Pons (tissue), 1 donor: ENCODE results near the gene ZNF816.
"Not testable (repeated sequence)": the region's sequence is repeated elsewhere in the genome, so short reads cannot be mapped to it uniquely, and the experiment has no call there.

ENCODE experiments used
- DNase-seq: peaks from one replicate; pipeline ENCODE4 v3.0.0-alpha.2; 2016; ENCODE audit warnings: low spot score

ZNF816 gene

DNA sequence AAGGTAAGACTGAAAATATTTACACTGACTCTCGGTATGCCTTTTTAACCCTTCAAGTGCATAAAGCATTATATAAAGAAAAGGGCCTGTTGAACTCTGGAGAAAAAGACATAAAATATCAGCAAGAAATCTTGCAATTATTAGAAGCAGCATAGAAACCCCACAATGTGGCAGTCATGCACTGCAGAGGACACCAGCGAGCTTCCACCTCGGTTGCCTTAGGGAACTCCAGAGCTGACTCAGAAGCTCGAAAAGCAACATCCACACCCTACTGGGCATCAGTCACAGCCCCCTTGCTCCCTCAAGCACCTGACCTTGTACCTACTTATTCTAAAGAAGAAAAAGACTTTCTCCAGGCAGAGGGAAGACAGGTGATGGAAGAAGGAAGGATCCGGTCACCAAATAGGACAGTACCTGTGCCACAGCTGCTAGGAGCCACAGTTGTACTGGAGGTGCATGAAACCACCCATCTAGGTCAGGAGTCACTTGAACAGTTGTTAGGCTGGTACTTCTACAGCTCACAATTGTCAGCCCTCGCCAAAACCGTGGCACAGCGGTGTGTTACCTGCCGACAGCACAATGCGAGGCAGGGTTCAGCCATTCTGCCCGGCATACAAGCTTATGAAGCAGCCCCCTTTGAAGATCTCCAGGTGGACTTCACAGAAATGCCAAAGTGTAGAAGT is 2.9 kb downstream of the ZNF816 start:
- no peak for DNase-seq

DNA sequence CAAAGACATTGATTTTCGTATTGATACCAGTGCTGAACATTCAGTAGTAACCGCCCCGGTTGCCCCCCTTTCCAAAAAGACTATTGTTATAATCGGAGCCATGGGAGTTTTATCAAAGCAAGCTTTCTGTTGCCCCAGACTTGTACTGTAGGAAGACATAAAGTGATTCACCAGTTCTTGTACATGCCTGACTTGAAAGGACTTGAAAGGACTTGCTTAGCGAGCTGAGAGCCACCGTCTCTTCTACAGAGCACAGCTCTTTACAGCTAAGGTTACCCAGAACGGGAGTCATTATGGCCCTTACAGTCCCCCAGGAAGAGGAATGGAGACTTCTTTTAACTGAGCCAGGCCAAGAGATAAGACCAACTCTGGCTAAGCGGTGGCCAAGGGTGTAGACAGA is 5.1 kb downstream of the ZNF816 start:
- no peak for DNase-seq

DNA sequence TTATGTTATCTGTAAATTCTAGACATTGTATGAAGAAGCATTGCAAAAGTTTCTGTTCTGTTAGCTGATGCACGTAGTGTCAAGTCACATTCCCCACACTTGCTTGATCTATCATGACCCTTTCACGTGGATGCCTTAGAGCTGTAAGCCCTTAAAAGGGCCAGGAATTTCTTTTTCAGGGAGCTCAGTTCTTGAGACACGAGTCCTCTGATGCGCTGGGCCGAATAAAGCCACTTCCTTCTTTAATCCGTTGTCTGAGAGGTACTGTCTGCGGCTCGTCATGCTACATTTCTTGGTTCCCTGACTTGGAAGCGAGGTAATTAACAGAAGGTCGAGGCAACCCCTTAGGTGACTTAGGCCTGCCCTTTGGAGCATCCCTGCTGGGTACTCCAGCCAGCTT is 5.8 kb downstream of the ZNF816 start:
- no peak for DNase-seq

DNA sequence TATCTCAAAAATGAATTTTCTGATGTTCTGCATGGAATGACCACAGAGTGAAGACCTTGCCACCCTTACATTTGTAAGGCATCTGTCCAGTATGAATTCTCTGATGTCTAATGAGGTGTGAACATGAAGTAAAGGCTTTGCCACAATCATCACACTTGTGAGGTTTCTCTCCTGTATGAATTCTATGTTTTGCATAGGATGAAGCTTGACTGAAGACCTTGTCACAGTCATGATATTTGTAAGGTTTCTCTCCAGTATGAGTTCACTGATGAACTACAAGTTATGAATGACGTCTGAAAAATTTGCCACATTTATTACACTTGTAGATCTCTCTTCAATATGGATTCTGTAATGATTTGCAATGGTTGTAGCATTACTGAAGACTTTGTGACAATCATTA is 13.3 kb downstream of the ZNF816 start:
- no peak for DNase-seq

DNA sequence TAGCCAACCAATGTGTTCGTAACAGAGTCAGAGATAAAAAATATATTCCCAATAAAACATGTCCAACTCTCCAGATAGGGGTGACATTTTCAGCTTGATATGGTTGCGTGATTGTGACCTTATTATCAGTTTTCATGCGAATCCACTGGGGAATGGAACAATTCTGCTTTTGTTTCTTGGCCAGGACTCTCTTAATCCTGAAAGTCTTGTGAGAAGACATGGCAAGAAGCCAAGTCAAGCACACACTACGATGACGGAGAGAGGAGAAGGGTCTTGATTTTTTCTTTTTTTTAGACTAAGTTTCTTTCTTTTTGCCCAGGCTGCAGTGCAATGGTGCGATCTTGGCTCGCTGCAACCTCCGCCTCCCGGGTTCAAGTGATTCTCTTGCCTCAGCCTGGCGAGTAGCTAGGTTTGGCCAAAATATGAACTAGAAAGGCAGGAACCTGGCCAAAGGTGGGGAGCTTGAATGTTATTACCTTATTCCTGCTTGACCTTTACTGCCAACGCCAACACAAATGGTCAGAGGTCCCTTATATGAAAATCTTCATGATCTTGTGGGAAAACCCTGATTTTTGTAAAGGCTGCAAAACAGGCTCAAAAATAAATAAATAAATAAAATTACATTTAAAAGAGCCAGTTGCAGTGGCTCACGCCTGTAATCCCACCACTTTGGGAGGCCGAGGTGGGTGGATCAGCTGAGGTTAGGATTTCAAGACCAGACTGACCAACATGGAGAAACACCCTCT is 14.5 kb downstream of the ZNF816 start:
- no peak for DNase-seq

DNA sequence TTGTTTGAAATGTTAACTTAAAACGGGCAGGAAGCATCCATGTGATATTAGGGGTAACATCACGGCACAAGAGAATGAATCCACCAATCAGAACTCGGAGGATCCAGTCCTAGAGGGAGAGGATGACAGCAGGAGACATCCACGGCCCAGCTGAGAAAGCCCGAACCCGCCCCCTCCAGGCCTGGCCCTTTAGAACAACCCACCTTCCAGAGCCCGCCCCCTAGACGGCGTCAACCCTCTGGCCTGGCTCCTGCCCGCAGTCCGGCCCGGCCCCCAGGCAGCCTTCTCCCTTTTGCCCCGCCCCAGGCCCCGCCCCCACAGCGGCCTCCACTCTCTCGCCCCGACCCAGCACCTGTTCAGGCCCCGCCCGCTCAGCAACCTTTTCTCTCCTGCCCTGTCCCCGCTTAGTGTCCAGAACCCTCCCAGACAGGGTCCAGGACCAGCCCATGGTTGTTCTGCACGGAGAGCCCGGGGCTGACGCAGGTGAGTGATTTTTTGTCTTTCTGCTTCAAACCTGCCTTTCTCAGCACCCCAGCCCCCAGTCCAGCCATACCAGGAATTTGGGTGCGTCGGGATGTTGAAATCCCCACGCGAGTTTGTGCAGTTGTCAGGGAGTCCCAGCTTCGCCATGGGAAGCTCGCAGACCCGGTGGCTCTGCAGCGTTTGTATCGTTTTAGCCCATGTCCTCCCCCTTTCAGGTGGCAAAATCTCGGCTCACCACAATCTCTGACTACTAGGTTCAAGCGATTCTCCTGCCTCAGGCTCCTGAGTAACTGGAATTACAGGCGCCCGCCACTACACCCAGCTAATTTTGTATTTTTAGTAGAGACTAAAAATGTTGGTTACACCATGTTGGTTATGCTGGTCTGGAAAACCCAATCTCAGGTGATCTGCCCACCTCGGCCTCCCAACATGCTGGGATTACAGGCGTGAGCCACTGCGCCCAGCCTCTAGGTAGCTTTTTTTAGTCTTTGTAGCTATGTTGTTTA is 16.1 kb downstream of the ZNF816 start:
- no peak for DNase-seq

DNA sequence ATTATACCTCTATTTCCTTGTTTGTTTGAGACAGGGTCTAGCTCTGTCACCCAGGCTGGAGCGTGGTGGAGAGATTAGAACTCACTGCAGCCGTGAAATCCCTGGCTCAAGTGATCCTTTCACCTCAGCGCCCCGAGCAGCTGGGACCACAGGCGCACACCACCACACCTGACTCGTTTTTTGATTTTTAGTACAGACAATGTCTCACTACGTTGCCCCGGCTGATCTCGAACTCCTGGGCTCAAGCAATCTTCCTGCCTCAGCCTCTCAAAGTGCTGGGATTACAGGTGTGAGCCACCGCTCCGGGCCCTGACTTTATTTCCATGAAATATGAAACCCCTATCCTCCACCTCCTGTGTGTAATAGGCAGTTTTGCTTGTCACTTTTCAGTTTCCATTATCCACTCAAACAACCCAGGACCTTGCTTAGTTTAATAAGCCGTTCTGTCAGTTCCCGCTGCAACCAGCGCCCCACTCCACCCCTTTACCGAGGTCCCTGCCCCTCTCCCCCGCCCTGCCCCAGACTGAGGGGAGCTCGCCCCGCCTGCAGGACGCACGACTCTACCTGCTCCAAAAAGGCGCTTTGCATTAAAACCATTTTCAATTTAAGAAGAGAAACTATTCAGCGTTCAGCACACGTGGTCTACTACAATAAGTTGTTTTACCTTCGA is 16.9 kb downstream of the ZNF816 start:
- DNase-seq, result no peak

DNA sequence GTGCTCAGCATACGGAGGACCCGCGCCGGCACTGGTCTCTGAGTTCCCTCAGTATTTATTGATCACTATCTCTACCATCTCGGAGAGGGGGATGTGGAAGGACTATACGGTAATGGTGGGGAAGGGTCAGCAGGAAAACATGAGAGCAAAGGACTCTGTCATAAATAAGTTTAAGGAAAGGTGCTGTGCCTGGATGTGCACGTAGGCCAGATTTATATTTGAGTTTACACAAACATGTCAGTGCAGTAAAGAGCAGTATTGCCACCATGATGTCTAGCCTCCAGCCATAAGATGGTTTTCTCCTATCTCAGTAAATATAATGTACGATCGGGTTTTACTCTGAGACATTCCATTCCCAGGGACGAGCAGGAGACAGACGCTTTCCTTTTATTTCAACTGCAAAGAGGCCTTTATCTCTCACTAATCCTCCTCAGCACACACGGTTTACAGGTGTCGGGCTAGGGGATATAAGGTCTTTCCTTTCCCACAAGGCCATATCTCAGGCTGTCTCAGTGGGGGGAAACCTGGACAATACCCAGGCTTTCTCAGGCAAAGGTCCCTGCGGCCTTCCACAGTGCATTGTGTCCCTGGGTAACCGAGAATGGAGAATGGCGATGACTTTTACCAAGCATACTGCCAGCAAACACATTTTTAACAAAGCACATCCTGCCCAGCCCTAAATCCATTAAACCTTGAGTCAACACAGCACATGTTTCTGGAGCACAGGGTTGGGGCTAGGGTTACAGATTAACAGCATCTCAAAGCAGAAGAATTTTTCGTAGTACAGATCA is 17.8 kb downstream of the ZNF816 start:
- DNase-seq, result not testable (repeated sequence)

DNA sequence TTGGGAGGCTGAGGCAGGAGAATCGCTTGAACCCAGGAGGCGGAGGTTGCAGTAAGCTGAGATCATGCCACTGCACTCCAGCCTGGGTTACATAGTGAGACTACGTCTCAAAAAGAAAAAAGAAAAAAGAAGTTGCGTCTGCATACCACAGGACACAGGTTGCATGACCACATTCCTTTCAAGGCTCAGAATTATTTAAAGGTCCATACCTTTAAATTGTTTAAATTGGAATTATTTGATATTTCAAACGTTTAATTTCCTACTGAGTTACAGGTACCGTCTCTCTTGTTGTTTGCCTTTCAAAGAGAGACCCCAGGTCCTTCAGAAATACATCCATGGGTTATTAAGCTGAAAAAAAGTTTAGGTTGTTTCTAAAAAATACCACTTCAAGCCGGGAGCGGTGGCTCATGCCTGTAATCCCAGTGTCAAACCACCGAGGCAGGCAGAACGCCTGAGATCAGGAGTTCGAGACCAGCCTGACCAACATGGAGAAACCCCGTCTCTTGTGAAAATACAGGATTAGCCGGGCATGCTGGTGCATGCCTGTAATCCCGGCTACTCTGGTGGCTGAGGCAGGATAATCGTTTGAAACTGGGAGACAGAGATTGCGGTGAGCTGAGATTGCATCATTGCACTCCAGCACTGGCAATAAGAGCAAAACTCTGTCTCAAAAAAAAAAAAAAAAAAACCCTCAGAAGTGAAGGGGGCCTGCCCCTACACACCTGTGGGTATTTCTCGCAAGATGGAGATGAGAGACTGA is 18.6 kb downstream of the ZNF816 start:
- DNase-seq, result no peak

DNA sequence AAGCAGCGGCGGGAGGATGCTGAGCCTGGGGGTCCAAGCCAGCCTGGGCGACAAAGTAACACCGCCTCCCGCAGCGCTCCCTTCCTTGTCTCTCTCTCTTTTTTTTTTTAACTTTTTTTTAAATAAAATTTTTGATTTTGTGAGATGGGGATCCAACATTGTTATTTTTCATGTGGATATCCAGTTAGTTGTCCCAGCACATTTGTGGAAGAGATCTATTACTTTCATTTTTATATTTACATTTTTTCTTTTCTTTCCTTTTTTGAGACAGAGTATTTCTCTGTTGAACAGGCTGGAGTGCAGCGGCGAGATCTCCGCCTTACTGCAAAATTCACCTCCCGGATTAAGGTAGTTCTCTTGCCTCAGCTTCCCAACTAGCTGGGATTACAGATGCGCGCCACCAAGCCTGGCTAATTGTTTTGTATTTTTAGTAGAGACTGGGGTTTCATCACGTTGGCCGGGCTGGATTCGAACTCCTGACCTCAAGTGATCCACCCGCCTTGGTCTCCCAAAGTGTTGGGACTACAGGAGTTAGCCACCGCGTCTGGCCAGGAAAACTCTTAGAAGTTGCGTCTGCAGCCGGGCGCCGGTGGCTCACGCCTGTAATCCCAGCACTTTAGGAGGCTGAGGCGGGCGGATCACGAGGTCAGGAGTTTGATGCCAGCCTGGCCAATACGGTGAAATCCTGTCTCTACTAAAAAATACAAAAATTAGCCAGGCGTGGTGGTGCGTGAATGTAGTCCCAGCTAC is 19.4 kb downstream of the ZNF816 start:
- no peak for DNase-seq

DNA sequence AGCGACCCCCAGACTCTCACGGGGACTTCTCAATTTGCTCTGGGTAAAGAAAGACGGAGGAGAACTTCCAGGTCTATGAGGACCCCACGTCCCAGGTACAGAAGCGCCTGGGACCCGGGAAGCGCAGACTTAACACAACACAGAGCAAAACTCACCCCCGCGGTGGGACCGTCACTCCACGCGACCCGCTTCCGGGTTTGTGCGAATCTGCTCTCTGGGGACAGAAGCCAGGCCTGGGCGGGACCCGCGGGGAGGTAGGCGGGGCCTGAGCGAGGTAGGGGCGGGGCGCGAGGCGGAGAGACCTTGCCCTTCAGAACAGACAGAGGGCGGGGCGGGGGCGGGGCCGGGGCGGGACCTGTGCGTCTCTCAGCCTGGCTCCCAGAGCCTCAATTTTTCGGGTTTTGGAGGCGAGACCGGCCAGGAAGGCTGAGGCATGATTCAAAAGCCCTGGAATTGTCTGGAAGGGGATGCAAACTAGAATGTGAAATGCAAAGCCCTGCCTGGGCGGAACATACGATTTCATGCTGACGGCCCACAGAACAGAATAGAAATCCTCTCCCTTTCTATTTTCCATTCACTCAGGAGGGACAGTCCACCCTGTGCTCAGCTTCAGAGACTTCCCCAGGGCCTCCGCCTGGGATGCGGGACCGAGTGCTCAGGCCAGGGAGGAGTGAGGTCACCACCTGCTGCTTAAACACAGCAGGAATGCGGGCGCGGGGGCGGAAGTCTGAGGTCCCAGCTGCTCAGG is 20.1 kb downstream of the ZNF816 start:
- peak; percentile 72 for DNase-seq

DNA sequence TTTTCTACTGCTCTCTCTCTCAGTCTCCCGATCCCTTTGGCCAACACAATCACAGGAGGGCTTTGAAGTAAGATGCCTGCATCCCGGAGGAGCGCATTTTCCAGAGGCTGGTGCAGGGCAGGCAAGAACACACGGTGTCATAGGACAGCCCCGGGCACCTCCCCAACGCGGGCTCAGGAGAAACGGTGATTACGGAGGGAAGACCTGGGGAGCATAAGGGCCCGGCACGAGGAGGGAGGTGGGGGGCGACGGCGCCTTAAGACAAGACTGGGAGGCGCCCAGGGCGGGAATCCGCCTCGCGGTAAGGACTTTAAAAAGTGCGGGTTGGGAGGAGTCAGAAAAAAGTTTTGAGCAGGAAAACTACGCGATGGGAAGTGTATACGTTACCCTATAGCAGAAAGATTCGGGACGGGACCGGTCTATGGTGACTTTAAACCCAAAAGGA is 20.7 kb downstream of the ZNF816 start:
- no peak for DNase-seq

DNA sequence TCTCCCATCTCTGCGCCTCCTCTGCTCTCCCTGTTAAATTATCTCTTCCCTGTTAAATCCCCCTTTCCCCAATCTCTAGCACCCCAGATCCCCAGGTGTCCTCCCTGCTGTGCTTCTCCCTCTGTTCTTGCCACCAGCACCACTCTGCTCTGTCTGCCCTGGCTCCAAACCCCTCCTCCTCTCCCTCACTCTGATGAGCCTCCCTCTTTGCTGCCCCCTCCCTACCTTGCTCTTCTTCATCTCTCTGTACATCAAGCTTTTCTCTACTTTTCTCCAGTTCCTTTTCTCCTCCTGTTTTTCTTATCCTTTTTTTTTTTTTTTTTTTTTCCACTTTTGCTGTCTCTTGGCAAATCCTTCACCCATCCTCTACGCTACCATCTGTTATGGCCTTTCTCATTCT is 21.2 kb downstream of the ZNF816 start:
- not testable (repeated sequence) for DNase-seq

DNA sequence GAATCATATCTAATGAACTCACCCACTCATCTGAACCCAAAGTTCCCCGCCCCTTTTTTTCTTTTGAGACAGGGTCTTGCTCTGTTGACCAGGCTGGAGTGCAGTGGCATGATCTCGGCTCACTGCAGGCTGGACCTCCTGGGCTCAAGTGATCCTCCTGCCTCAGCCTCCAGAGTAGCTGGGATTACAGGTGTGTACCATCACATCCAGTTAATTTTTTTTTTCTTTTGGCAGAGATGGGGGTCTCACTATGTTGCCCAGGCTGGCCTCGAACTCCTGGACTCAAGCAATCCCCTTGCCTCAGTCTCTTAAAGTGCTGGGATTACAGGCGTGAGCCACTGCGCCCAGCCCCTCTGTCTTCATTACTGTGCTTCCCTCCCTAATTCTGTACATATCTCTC is 21.8 kb downstream of the ZNF816 start:
- not testable (repeated sequence) for DNase-seq

DNA sequence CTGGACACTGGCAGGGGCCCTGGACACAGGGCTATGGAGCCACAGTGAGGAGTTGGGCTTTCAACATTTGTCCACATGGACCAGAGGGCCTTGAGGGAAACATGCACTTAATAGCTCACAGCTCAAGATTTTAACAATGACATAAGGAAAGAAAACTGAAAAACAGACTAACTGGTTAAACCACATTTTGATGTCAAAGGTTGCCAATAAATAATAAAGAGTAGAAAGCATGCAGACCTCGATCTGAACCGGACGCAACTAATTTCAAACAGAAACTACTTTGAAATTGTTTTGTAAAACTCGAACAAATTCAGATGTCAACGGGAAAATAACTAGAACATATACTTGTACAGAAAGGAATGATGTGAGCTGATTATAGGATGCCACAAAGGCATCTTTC is 23.9 kb downstream of the ZNF816 start:
- no peak for DNase-seq

DNA sequence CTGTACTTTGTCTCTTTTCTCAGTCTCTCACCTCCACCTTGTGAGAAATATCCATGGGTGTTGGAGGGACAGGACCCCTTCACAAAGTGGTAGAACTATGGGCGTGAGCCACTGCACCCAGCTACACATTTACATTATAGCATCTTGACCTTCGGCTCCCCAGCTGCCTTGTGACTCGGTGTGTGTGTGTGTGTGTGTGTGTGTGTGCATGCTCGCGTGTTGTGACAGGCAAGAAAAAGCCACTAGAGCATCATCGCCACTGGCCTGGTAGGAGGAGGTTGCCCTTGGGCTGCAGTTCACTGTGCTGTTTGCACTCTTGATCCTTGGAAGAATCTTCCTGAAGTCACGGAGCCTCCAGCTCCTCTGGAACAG is 25.7 kb downstream of the ZNF816 start:
- DNase-seq, result no peak

DNA sequence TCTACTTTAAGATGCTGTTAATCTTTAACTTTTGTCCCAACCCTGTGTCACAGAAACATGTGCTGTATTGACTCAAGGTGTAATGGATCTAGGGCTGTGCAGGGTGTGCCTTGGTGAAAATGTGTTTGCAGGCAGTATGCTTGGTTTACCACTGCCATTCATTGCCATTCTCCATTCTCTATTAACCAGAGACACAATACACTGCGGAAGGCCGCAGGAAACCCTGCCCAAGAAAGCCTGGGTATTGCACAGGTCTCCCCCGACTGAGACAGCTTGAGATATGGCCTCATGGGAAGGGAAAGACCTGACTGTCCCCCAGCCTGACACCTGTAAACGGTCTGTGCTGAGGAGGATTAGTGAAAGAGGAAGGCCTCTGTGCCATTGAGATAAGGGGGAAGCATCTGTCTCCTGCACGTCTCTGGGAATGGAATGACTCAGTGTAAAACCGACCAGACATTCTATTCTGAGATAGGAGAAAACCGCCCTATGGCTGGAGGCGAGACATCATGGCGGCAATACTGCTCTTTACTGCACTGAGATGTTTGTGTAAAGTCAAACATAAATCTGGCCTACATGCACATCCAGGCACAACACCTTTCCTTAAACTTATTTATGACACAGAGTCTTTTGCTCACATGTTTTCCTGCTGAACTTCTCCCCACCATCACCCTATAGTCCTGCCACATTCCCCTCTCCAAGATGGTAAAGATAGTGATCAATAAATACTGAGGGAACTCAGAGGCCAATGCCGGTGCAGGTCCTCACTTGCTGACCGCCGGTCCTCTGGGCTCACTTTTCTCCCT is 26.3 kb downstream of the ZNF816 start:
- DNase-seq, result peak; percentile 30

DNA sequence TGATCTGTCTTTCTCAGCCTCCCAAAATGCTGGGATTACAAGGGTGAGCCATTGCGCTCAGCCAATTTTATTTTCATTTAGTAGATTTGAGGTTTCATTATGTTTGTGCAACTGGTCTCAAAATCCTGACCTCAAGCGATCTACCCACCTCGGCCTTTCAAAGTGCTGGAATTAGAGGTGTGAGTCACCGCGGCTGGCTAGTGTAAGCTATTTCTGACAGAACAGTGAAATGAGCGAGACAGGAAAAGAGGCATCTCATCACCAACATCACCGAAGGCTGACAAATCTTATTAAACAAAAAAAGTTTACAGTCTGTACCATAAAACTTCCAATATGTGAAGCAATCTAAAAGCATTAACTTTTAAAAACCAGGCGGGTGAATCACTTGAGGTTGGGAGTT is 27.2 kb downstream of the ZNF816 start:
- no peak for DNase-seq
